Activated T-helper 17 cell treated with anti-CD3 and anti-CD28 coated beads, Interleukin-2, amount 50 U/mL, for 72 hours (primary cell): ENCODE results near the gene METTL22. TPM values are rescaled to one million over a fixed set of nuclear protein-coding genes. Genes with fewer than 3 reads are reported as not detected.
"Not testable (repeated sequence)": the region's sequence is repeated elsewhere in the genome, so short reads cannot be mapped to it uniquely, and the experiment has no call there.

Source experiments
- ATAC-seq: fragments of 150-1000 bp; cut with Tn5 transposase; replicated peaks from 2 replicates; pipeline ENCODE4 v1.10.0; 2021; ENCODE audit warnings: mild to moderate bottlenecking, moderate library complexity
- H3K27ac Mint-ChIP-seq: one replicate; pipeline ENCODE4 v1.8.0; 2022; ENCODE audit warnings: mixed read lengths
- H3K27me3 Mint-ChIP-seq: one replicate; pipeline ENCODE4 v1.8.0; 2022; ENCODE audit warnings: mixed read lengths
- H3K36me3 Mint-ChIP-seq: one replicate; pipeline ENCODE4 v1.8.0; 2022; ENCODE audit warnings: low read depth, mild to moderate bottlenecking, mixed read lengths
- H3K4me1 Mint-ChIP-seq: one replicate; pipeline ENCODE4 v1.8.0; 2022; ENCODE audit warnings: mixed read lengths
- H3K4me3 Mint-ChIP-seq: one replicate; pipeline ENCODE4 v1.8.0; 2022; ENCODE audit warnings: mild to moderate bottlenecking, mixed read lengths
- H3K9me3 Mint-ChIP-seq: one replicate; pipeline ENCODE4 v1.8.0; 2022; ENCODE audit warnings: mixed read lengths
- total RNA-seq, 2 donors: library from RNA; stranded (reverse); gene quantifications; one replicate each; pipeline ENCODE4 v1.2.3, GENCODE V29; 2022

Gene METTL22
- total RNA-seq, 2 donors from 2014 or later, result 28.7 to 40.6 TPM

GRCh38 chr16:8639694-8640093 lies 18.2 kb downstream of the METTL22 start:
- Mint-ChIP-seq H3K9me3 (no peaks in the 10 kb centered on the region), H3K4me3 (no peak overlapping the region), H3K36me3 (peaks cover 97% of the 10 kb centered on the region), H3K4me1 (peaks cover 15% of the 10 kb centered on the region), H3K27ac (no peak overlapping the region), H3K27me3 (no peaks in the 10 kb centered on the region)
- ATAC-seq, result no peak

- Mint-ChIP-seq H3K4me3 (no peak overlapping the region), H3K27ac (no peak overlapping the region), H3K4me1 (peaks cover 17% of the 10 kb centered on the region), H3K9me3 (no peaks in the 10 kb centered on the region), H3K36me3 (peaks cover 97% of the 10 kb centered on the region), H3K27me3 (no peaks in the 10 kb centered on the region)
- no peak for ATAC-seq
These were observed 20.2 kb downstream of the METTL22 start for GRCh38 chr16:8641671-8642070.

GRCh38 chr16:8642146-8642545 lies 20.6 kb downstream of the METTL22 start:
- no peak overlapping the region for H3K27ac Mint-ChIP-seq
- peaks cover 97% of the 10 kb centered on the region for H3K36me3 Mint-ChIP-seq
- no peaks in the 10 kb centered on the region for H3K9me3 Mint-ChIP-seq
- no peak overlapping the region for H3K4me3 Mint-ChIP-seq
- no peak for ATAC-seq
- H3K4me1 Mint-ChIP-seq, result peaks cover 17% of the 10 kb centered on the region
- no peaks in the 10 kb centered on the region for H3K27me3 Mint-ChIP-seq

GRCh38 chr16:8644211-8645140 lies 23.0 kb downstream of the METTL22 start:
- Mint-ChIP-seq H3K4me3 (no peak overlapping the region), H3K9me3 (no peaks in the 10 kb centered on the region), H3K27me3 (no peaks in the 10 kb centered on the region), H3K4me1 (peaks cover 17% of the 10 kb centered on the region), H3K36me3 (peaks cover 92% of the 10 kb centered on the region), H3K27ac (peak overlapping the region; percentile 71)
- no peak for ATAC-seq

DNA sequence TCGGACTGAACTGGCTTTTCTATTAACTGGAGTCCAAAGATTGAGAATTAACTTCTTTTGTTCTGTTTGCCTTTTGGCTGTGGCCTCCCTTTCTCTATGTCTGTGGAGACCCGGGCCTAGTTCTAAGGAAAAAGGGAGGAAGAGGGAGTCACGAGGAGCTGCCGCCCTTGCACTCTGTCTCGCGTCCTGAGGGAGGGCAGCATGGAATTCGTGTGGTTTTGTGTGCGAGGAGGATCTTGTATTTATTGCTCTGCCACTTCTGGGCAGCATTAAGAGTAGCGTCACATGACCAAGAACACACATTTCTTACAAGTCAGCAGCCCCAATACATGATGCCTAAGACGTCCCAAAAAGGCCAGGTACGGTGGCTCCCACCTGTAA lies 23.6 kb downstream of the METTL22 start:
- no peak for ATAC-seq
- Mint-ChIP-seq H3K27ac (peak overlapping the region; percentile 71), H3K4me1 (peaks cover 17% of the 10 kb centered on the region), H3K9me3 (no peaks in the 10 kb centered on the region), H3K36me3 (peaks cover 86% of the 10 kb centered on the region), H3K27me3 (no peaks in the 10 kb centered on the region), H3K4me3 (no peak overlapping the region)

DNA sequence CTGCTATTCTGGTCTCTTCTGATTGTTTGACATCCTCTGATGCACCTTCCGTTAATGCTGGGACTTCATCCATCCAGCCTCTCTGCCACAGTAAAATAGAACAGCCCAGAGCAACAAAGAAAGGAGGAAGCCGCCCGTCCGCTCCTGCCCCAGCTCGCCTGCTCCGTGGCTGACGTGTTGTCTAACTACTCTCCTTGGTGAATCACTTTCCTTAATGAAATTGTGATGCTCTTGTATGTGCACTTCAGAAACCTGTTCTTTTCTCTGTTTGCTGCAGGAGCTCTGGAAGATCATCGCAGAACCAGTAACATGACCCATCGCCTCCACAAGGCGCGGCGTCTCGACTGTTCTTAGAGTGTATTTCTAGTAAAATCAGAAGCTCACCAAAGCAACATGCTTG lies 24.3 kb downstream of the METTL22 start:
- no peaks in the 10 kb centered on the region for H3K27me3 Mint-ChIP-seq
- peaks cover 79% of the 10 kb centered on the region for H3K36me3 Mint-ChIP-seq
- no peaks in the 10 kb centered on the region for H3K9me3 Mint-ChIP-seq
- no peak overlapping the region for H3K4me3 Mint-ChIP-seq
- no peak overlapping the region for H3K27ac Mint-ChIP-seq
- ATAC-seq, result no peak
- H3K4me1 Mint-ChIP-seq, result peaks cover 17% of the 10 kb centered on the region

GRCh38 chr16:8646326-8647053 lies 25.0 kb downstream of the METTL22 start:
- no peak overlapping the region for H3K4me3 Mint-ChIP-seq
- ATAC-seq, result no peak
- peaks cover 73% of the 10 kb centered on the region for H3K36me3 Mint-ChIP-seq
- H3K27me3 Mint-ChIP-seq, result no peaks in the 10 kb centered on the region
- H3K9me3 Mint-ChIP-seq, result no peaks in the 10 kb centered on the region
- no peak overlapping the region for H3K27ac Mint-ChIP-seq
- peaks cover 17% of the 10 kb centered on the region for H3K4me1 Mint-ChIP-seq

- ATAC-seq, result no peak
- Mint-ChIP-seq H3K4me1 (peaks cover 16% of the 10 kb centered on the region), H3K4me3 (no peak overlapping the region), H3K36me3 (peaks cover 60% of the 10 kb centered on the region), H3K9me3 (no peaks in the 10 kb centered on the region), H3K27me3 (no peaks in the 10 kb centered on the region), H3K27ac (no peak overlapping the region)
These were observed 26.3 kb downstream of the METTL22 start for GRCh38 chr16:8647721-8648318.

DNA sequence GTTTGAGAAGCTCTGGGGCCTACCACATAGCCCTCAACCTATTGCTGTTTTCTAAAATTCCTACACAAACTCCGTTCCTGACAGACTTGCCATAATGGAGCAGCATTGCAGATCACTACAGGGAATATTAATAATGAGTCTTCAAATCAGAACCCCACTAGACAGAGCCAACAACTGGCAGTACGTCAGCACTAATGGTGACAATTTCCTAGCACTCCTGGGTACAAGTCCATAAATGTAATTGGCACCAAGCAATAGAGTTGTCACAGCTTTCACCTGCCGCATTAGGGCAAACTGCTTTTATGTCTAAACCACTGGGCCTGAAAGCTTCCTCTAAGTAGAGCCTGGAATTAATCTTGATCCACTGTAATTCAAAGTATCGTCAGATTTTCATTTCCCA lies 27.4 kb downstream of the METTL22 start:
- ATAC-seq, result no peak
- no peak overlapping the region for H3K27ac Mint-ChIP-seq
- no peaks in the 10 kb centered on the region for H3K9me3 Mint-ChIP-seq
- no peak overlapping the region for H3K4me3 Mint-ChIP-seq
- peaks cover 49% of the 10 kb centered on the region for H3K36me3 Mint-ChIP-seq
- H3K4me1 Mint-ChIP-seq, result peaks cover 9% of the 10 kb centered on the region
- no peaks in the 10 kb centered on the region for H3K27me3 Mint-ChIP-seq

DNA sequence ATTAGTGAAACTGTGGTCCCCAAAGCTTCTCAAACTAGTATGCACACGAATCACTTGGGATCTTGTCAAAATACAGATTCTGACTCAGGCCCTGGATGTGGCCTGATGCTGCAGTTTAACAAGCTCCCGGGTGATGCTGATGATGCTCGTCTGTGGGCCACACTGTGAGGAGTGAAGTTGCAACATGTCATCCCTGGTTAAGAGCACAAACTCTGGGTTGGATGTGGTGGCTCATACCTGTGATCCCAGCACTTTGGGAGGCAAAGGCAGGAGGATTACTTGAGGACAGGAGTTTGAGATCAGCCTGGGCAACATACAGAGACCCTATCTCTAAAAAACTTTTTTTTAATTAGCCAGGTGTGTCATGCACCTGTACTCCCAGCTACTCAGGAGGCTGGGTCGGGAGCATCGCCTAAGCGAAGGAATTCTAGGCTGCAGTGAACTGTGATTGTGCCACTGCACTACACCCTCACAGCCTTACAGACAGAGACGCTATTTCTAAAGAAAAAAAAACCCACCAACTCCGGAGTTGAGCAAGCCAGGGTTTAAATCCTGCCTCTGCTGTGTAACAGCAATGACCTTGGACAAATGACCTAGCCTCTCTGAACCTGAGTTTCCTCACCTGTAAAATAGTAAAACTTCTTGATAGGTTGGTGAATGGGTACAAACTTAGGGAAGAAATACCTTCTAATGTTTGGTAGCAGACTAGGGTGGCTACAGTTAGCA lies 28.5 kb downstream of the METTL22 start:
- ATAC-seq, result no peak
- Mint-ChIP-seq H3K36me3 (peaks cover 38% of the 10 kb centered on the region), H3K27me3 (no peaks in the 10 kb centered on the region), H3K4me1 (no peaks in the 10 kb centered on the region), H3K27ac (no peak overlapping the region), H3K4me3 (no peak overlapping the region), H3K9me3 (no peaks in the 10 kb centered on the region)

- ATAC-seq, H3K4me1 Mint-ChIP-seq, H3K9me3 Mint-ChIP-seq, H3K27me3 Mint-ChIP-seq, H3K4me3 Mint-ChIP-seq, H3K27ac Mint-ChIP-seq: not testable (repeated sequence)
- H3K36me3 Mint-ChIP-seq, result peaks cover 18% of the 10 kb centered on the region
These were observed 30.5 kb downstream of the METTL22 start for GRCh38 chr16:8651958-8652357.

DNA sequence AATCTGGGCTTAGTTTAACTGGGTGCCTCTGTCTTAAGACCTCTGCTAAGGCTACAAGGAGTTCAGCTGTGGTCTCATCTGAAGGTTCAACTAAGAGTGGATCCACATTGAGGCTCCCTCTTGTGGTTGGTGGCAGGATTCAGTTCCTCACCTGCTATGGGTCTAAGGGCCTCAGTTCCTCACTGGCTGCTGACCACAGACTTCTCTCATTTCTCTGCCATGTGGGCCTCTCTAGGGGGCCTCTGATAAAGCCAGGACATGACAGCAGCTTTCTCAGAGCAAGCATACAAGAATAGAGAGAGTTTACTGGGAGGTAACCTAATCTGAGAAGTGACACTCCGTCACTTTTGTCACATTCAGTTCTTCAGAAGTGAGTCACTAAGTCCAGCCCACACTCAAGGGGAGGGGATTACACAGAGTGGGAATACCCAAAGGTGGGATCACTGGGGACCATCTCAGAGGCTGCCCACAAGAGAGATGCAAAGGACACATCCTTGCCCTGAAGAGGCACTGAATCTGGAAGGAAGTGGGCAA lies 33.8 kb downstream of the METTL22 start:
- H3K27ac Mint-ChIP-seq, result no peak overlapping the region
- no peaks in the 10 kb centered on the region for H3K9me3 Mint-ChIP-seq
- H3K4me1 Mint-ChIP-seq, result peaks cover under 1% of the 10 kb centered on the region
- no peaks in the 10 kb centered on the region for H3K27me3 Mint-ChIP-seq
- peak; percentile 89 for ATAC-seq
- H3K36me3 Mint-ChIP-seq, result no peaks in the 10 kb centered on the region
- no peak overlapping the region for H3K4me3 Mint-ChIP-seq

- Mint-ChIP-seq H3K4me1 (peaks cover 4% of the 10 kb centered on the region), H3K27me3 (no peaks in the 10 kb centered on the region), H3K9me3 (no peaks in the 10 kb centered on the region), H3K27ac (no peak overlapping the region), H3K36me3 (no peaks in the 10 kb centered on the region), H3K4me3 (no peak overlapping the region)
- ATAC-seq, result no peak
These were observed 34.9 kb downstream of the METTL22 start for GRCh38 chr16:8656376-8656775.

GRCh38 chr16:8660841-8661301 lies 39.4 kb downstream of the METTL22 start:
- peaks cover 4% of the 10 kb centered on the region for H3K4me1 Mint-ChIP-seq
- ATAC-seq, result peak; percentile 70
- no peak overlapping the region for H3K4me3 Mint-ChIP-seq
- H3K9me3 Mint-ChIP-seq, result no peaks in the 10 kb centered on the region
- H3K36me3 Mint-ChIP-seq, result peaks cover 14% of the 10 kb centered on the region
- H3K27ac Mint-ChIP-seq, result no peak overlapping the region
- H3K27me3 Mint-ChIP-seq, result no peaks in the 10 kb centered on the region
